ENCODE measurements around the gene C2CD3. TPM values are rescaled to one million over a fixed set of nuclear protein-coding genes. Genes with fewer than 3 reads are reported as not detected.

C2CD3 gene
- total and polyA plus RNA-seq, 8 donors, result 22.8 to 34.5 (median 27.5) TPM

DNA sequence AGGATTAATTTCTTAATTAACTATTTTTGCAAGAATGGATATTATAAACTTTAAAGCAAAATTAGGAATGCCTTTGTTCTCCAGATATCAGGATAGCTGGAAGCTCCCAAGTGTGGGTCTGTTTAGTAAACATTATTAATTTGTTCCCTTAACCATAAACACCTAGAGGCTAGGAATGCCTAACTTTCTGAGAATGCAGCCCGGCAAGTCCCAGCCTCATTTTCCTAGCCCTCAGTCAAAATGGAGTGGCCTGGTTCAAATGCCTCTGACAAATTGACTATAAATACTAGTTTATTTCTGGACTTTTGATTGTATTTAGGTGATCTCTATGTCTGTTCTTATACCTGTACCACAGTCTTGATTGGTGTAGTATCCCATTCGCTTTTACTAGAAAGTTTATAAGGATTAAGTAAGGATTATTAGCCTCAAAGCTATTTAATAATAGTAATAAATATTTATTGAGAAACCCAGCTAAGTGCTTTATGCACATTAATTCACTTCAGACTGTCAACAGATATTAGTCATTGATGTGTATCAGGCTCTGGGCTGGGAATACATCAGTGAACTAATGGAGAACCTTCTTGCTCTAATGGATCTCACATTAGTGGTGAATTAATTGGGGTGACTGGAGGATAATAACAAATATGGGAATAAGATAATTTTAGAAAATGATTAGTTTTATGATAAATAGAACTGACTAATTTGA lies 26.1 kb upstream of the C2CD3 start:
- Histone ChIP-seq H3K4me1 (no peaks in the 10 kb centered on the region), H3K36me3 (no peaks in the 10 kb centered on the region), H3K9me3 (peaks cover 0 to 2% of the 10 kb centered on the region in 2 donors), H3K4me3 (no peak overlapping the region), H3K27ac (no peak overlapping the region), H3K27me3 (no peaks in the 10 kb centered on the region)
- intact Hi-C loops (cut with DNase I), result no loop called here
- TF ChIP-seq, protein P1, sequence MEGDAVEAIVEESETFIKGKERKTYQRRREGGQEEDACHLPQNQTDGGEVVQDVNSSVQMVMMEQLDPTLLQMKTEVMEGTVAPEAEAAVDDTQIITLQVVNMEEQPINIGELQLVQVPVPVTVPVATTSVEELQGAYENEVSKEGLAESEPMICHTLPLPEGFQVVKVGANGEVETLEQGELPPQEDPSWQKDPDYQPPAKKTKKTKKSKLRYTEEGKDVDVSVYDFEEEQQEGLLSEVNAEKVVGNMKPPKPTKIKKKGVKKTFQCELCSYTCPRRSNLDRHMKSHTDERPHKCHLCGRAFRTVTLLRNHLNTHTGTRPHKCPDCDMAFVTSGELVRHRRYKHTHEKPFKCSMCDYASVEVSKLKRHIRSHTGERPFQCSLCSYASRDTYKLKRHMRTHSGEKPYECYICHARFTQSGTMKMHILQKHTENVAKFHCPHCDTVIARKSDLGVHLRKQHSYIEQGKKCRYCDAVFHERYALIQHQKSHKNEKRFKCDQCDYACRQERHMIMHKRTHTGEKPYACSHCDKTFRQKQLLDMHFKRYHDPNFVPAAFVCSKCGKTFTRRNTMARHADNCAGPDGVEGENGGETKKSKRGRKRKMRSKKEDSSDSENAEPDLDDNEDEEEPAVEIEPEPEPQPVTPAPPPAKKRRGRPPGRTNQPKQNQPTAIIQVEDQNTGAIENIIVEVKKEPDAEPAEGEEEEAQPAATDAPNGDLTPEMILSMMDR (IDR thresholded peaks at IDR 0.05), result no peak
- ATAC-seq (no peak), DNase-seq (no peak)

DNA sequence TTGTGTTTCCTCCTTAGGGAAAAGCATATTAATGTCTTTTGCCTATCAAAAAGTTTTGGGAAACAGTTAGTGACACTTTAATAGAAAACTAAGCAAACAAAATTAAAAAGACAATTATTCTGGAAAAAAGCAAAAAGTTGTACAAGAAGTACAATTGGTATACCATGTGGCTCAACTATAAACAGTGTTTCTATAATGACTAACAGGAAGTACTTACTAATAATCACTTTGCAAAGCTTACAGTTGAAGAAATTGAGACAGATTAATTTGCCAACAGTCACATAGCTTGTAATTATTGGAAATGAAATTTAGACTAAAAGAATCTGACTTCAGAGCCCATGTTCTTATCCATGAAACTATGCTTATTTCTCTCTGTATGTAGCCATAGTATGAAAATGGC lies 25.0 kb upstream of the C2CD3 start:
- no peak overlapping the region for H3K4me3 ChIP-seq
- no peak overlapping the region for H3K27ac ChIP-seq
- DNase-seq, result no peak
- H3K4me1 ChIP-seq, result no peaks in the 10 kb centered on the region
- peaks cover 0 to 2% of the 10 kb centered on the region in 2 donors for H3K36me3 ChIP-seq
- no peaks in the 10 kb centered on the region for H3K27me3 ChIP-seq
- TF ChIP-seq, protein P1 (IDR thresholded peaks at IDR 0.05), result no peak
- H3K9me3 ChIP-seq, result peaks cover 0 to 2% of the 10 kb centered on the region in 2 donors
- intact Hi-C loops (cut with DNase I), result no loop called here
- no peak for ATAC-seq

DNA sequence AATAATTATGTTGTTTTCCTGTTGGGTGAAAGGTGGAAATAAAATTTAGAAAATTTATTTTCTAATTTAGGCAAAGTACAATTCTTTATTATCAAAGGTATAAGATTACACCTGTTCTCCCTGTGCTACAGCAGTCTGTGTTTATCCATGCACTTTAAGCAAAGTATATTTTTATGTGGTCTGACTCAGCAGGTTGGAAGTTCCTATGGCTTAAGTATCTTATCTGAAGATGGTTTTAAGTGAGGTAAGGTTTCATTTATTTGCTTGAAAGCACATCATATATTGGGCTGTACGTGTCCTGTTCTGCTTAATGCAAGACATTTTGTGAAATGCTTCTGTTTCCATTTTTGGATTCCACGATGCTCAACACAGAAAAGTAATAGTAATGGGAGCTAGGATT lies 14.9 kb upstream of the C2CD3 start:
- TF ChIP-seq, protein P1 (IDR thresholded peaks at IDR 0.05), result no peak
- intact Hi-C loops (cut with DNase I), result no loop called here

DNA sequence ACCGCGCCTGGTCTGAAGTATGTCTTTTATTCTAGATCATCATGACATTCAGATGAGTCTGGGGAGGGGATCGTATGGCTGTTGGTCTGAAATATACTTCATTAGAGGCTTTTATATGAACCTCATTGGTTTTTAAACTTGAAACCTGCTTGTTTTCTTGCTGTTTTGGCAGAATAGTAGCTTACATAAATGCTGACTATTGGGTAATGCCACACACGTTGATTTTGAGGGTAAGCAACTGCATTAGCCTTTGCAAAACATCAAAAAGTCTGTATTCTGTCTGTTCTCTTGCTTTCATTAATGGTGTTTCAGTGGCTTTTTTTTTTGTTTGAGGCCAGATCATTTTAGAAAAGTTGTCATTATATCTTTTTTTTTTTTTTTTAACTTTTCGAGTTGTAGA lies 14.5 kb upstream of the C2CD3 start:
- Histone ChIP-seq H3K27ac (no peak overlapping the region), H3K4me3 (no peak overlapping the region), H3K9me3 (no peaks in the 10 kb centered on the region), H3K27me3 (no peaks in the 10 kb centered on the region), H3K4me1 (no peaks in the 10 kb centered on the region), H3K36me3 (peaks cover 0 to 3% of the 10 kb centered on the region in 2 donors)
- intact Hi-C loops (cut with DNase I), result no loop called here
- no peak for ATAC-seq
- TF ChIP-seq, protein P1 (IDR thresholded peaks at IDR 0.05), result no peak
- peak in 1 of 4 donors; percentile 8 for DNase-seq

More for the DNA sequence above, 14.9 kb upstream of the C2CD3 start:
- no peaks in the 10 kb centered on the region for H3K27me3 ChIP-seq
- peaks cover 0 to 6% of the 10 kb centered on the region in 2 donors for H3K36me3 ChIP-seq
- H3K9me3 ChIP-seq, result no peaks in the 10 kb centered on the region
- no peaks in the 10 kb centered on the region for H3K4me1 ChIP-seq
- ATAC-seq (peak; percentile 77), DNase-seq (no peak)
- no peak overlapping the region for H3K4me3 ChIP-seq
- no peak overlapping the region for H3K27ac ChIP-seq

DNA sequence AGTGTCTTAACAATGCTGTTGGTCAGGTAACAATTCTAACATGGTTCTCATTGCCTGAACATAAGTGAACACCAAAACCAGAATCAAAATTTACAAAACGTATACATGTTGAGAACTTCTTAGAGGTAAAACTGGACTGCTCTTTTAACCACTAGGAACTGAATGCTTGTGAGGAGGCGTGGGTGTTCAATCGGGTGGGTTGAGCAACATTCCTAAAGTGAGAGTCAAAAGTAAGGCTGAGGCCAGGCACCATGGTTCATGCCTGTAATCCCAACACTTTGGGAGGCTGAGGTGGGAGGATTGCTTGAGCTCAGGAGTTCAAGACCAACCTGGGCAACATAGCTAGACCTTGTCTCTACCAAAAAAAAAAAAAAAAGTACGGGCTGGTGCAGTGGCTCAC lies 11.8 kb upstream of the C2CD3 start:
- no peaks in the 10 kb centered on the region for H3K9me3 ChIP-seq
- no peaks in the 10 kb centered on the region for H3K36me3 ChIP-seq
- intact Hi-C loops (cut with DNase I), result no loop called here
- TF ChIP-seq, protein P1 (IDR thresholded peaks at IDR 0.05), result no peak
- no peaks in the 10 kb centered on the region for H3K27me3 ChIP-seq
- DNase-seq, result no peak
- H3K4me1 ChIP-seq, result no peaks in the 10 kb centered on the region
- ATAC-seq, result no peak
- H3K4me3 ChIP-seq, result no peak overlapping the region
- H3K27ac ChIP-seq, result no peak overlapping the region

All from left lung (tissue), 10 donors.